Smooth muscle cell (in vitro differentiated cells): ENCODE results near the gene RRP8. TPM values are rescaled to one million over a fixed set of nuclear protein-coding genes. Genes with fewer than 3 reads are reported as not detected.

Source experiments
- DNase-seq: peaks from one replicate; lab custom pipeline; 2025; ENCODE audit not compliant: unreplicated experiment; lab: John Stamatoyannopoulos, UW
- H2AFZ ChIP-seq: fragments of 200-600 bp; sonication (generic); 2 replicates; pipeline ENCODE4 v1.6.0; 2016; ENCODE audit warnings: antibody characterized with exemption, low read depth, mild to moderate bottlenecking
- H3F3A ChIP-seq: fragments of 200-600 bp; sonication (generic); 2 replicates; pipeline ENCODE4 v1.6.0; 2017; ENCODE audit warnings: antibody characterized with exemption, low read depth
- H3K27ac ChIP-seq: fragments of 200-600 bp; sonication (generic); 2 replicates; pipeline ENCODE4 v1.5.1; 2016; ENCODE audit warnings: low read depth, mild to moderate bottlenecking
- H3K27me3 ChIP-seq: fragments of 200-600 bp; sonication (generic); 2 replicates; pipeline ENCODE4 v1.6.1; 2016; ENCODE audit warnings: low read depth, mild to moderate bottlenecking
- H3K36me3 ChIP-seq: fragments of 200-600 bp; sonication (generic); 2 replicates; pipeline ENCODE4 v1.5.1; 2016; ENCODE audit warnings: low read depth
- H3K4me1 ChIP-seq: fragments of 200-600 bp; sonication (generic); 2 replicates; pipeline ENCODE4 v1.5.1; 2016; ENCODE audit warnings: low read depth
- H3K4me2 ChIP-seq: fragments of 200-600 bp; sonication (generic); 2 replicates; pipeline ENCODE4 v1.6.0; 2016; ENCODE audit warnings: mild to moderate bottlenecking
- H3K4me3 ChIP-seq: fragments of 200-600 bp; sonication (generic); 2 replicates; pipeline ENCODE4 v1.5.1; 2016; ENCODE audit warnings: mild to moderate bottlenecking
- H3K79me2 ChIP-seq: fragments of 200-600 bp; sonication (generic); 2 replicates; pipeline ENCODE4 v1.6.0; 2016; ENCODE audit warnings: low read depth, mild to moderate bottlenecking
- H3K9ac ChIP-seq: fragments of 200-600 bp; sonication (generic); 2 replicates; pipeline ENCODE4 v1.6.0; 2016; ENCODE audit warnings: low read depth
- H3K9me3 ChIP-seq: fragments of 200-600 bp; sonication (generic); replicated peaks from 2 replicates; pipeline ENCODE4 v1.5.1; 2016; ENCODE audit warnings: low read depth
- H4K20me1 ChIP-seq: fragments of 200-600 bp; sonication (generic); 2 replicates; pipeline ENCODE4 v1.6.0; 2016; ENCODE audit warnings: low read depth
- CTCF ChIP-seq: fragments of 200-600 bp; sonication (generic); IDR thresholded peaks from 2 replicates; pipeline ENCODE4 v1.5.1; 2017; ENCODE audit warnings: borderline replicate concordance, mild to moderate bottlenecking, antibody characterized with exemption; ENCODE audit not compliant: insufficient read depth, poor library complexity, severe bottlenecking
- WGBS: methylation state at CpG from one replicate; pipeline ENCODE4 v1.1.7; 2016; ENCODE audit warnings: low lambda C conversion rate; 5-methylcytosine and 5-hydroxymethylcytosine counted together
- polyA plus RNA-seq: library from polyadenylated mRNA; unstranded; fragments of >200 nt; fragmentation: Nextera tagmentation; extraction: Ambion mirVana; gene quantifications from 2 replicates; pipeline ENCODE4 v1.2.1, GENCODE V29; 2016
- total RNA-seq: library from RNA; depleted of rRNA; stranded (reverse); fragments of >200 nt; gene quantifications from 2 replicates; pipeline ENCODE4 v1.2.3, GENCODE V29; 2014

The RRP8 gene
- total and polyA plus RNA-seq, 2 experiments from 2014 or later, result 10.2 to 24.9 TPM

- no peak for TF ChIP-seq CTCF
- no peak overlapping the region for H3K4me3 ChIP-seq
- no peak overlapping the region for H3K9ac ChIP-seq
- WGBS, result 91% methylated on average over 3 of the region's 3 CpGs
- H3K79me2 ChIP-seq, result no peaks in the 10 kb centered on the region
- no peaks in the 10 kb centered on the region for H3K9me3 ChIP-seq
- no peak overlapping the region for H3K4me2 ChIP-seq
- H3K27me3 ChIP-seq, result no peaks in the 10 kb centered on the region
- H3K36me3 ChIP-seq, result no peaks in the 10 kb centered on the region
- H3K4me1 ChIP-seq, result no peaks in the 10 kb centered on the region
- no peak for DNase-seq
- no peaks in the 10 kb centered on the region for H3F3A ChIP-seq
- H3K27ac ChIP-seq, result no peak overlapping the region
- H2AFZ ChIP-seq, result no peak overlapping the region
- no peaks in the 10 kb centered on the region for H4K20me1 ChIP-seq
Measured at GRCh38 chr11:6548641-6549040, 54.8 kb downstream of the RRP8 start.

GRCh38 chr11:6548121-6548520, 55.3 kb downstream of the RRP8 start:
- Histone ChIP-seq H3K9ac (no peak overlapping the region), H3K4me1 (no peaks in the 10 kb centered on the region), H3K9me3 (no peaks in the 10 kb centered on the region), H3K4me3 (no peak overlapping the region), H3K36me3 (no peaks in the 10 kb centered on the region), H3K79me2 (no peaks in the 10 kb centered on the region), H2AFZ (no peak overlapping the region), H4K20me1 (no peaks in the 10 kb centered on the region), H3K4me2 (no peak overlapping the region), H3F3A (no peaks in the 10 kb centered on the region), H3K27ac (no peak overlapping the region), H3K27me3 (no peaks in the 10 kb centered on the region)
- TF ChIP-seq CTCF, result no peak
- WGBS, result 100% methylated on average over 2 of the region's 2 CpGs
- DNase-seq, result no peak

- Histone ChIP-seq H3K27me3 (no peaks in the 10 kb centered on the region), H3K9ac (no peak overlapping the region), H3F3A (no peaks in the 10 kb centered on the region), H3K4me2 (no peak overlapping the region), H3K27ac (no peak overlapping the region), H3K9me3 (no peaks in the 10 kb centered on the region), H3K4me1 (no peaks in the 10 kb centered on the region), H2AFZ (no peak overlapping the region), H3K79me2 (no peaks in the 10 kb centered on the region), H3K4me3 (no peak overlapping the region), H3K36me3 (no peaks in the 10 kb centered on the region), H4K20me1 (no peaks in the 10 kb centered on the region)
- no peak for TF ChIP-seq CTCF
- 93% methylated on average over 6 of the region's 6 CpGs for WGBS
- DNase-seq, result no peak
Measured at GRCh38 chr11:6547177-6547576, 56.2 kb downstream of the RRP8 start.

GRCh38 chr11:6546735-6547134, 56.7 kb downstream of the RRP8 start:
- Histone ChIP-seq H3F3A (no peaks in the 10 kb centered on the region), H3K9ac (no peak overlapping the region), H3K4me1 (no peaks in the 10 kb centered on the region), H3K9me3 (no peaks in the 10 kb centered on the region), H3K27me3 (no peaks in the 10 kb centered on the region), H4K20me1 (no peaks in the 10 kb centered on the region), H3K79me2 (no peaks in the 10 kb centered on the region), H3K27ac (no peak overlapping the region), H3K36me3 (no peaks in the 10 kb centered on the region), H3K4me2 (no peak overlapping the region), H2AFZ (no peak overlapping the region), H3K4me3 (no peak overlapping the region)
- WGBS, result over 99% methylated on average over 8 of the region's 8 CpGs
- DNase-seq, result no peak
- no peak for TF ChIP-seq CTCF
